ENCODE data around the gene DYRK1A.
"Not testable (repeated sequence)": the region's sequence is repeated elsewhere in the genome, so short reads cannot be mapped to it uniquely, and the experiment has no call there.

Gene DYRK1A

DNA sequence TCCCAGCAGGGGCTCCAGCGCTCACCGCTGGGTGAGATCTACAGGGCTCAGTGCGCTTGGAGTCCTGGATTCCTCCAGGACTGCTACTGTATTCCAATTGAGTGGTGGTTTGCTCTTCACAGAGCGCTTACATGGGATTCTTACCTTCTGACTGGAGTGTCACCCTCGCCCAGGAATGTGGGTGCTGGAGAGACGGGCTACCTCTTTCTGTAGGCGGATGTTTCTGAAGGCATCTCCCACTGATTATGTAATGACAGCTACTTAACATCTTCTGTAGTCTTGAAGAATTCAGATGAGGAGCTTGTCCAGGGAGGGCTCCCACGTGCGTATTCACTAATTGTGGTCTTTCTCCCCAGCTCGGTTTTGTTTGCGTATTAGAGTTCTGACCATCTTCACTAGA, 154.2 kb downstream of the DYRK1A start:
- in situ Hi-C loops (cut with MboI; ENCODE audit: low sequenced_read_pairs), result no loop called here

GRCh38 chr21:37521658-37522057, 155.1 kb downstream of the DYRK1A start:
- in situ Hi-C loops (cut with MboI; ENCODE audit: low sequenced_read_pairs), result no loop called here

- in situ Hi-C loops (cut with MboI; ENCODE audit: low sequenced_read_pairs), result no loop called here
Observed at GRCh38 chr21:37522641-37523295, 156.2 kb downstream of the DYRK1A start.

GRCh38 chr21:37524944-37525343, 158.4 kb downstream of the DYRK1A start:
- in situ Hi-C loops (cut with MboI; ENCODE audit: low sequenced_read_pairs), result not testable (repeated sequence)

- in situ Hi-C loops (cut with MboI; ENCODE audit: low sequenced_read_pairs), result no loop called here
Observed at GRCh38 chr21:37525810-37526209, 159.2 kb downstream of the DYRK1A start.

GRCh38 chr21:37527103-37527502, 160.5 kb downstream of the DYRK1A start:
- in situ Hi-C loops (cut with MboI; ENCODE audit: low sequenced_read_pairs), result no loop called here

GRCh38 chr21:37527716-37528115, 161.1 kb downstream of the DYRK1A start:
- in situ Hi-C loops (cut with MboI; ENCODE audit: low sequenced_read_pairs), result no loop called here

- in situ Hi-C loops (cut with MboI; ENCODE audit: low sequenced_read_pairs), result no loop called here
Observed at GRCh38 chr21:37528150-37528937, 161.8 kb downstream of the DYRK1A start.

GRCh38 chr21:37529649-37530048, 163.1 kb downstream of the DYRK1A start:
- in situ Hi-C loops (cut with MboI; ENCODE audit: low sequenced_read_pairs), result no loop called here

DNA sequence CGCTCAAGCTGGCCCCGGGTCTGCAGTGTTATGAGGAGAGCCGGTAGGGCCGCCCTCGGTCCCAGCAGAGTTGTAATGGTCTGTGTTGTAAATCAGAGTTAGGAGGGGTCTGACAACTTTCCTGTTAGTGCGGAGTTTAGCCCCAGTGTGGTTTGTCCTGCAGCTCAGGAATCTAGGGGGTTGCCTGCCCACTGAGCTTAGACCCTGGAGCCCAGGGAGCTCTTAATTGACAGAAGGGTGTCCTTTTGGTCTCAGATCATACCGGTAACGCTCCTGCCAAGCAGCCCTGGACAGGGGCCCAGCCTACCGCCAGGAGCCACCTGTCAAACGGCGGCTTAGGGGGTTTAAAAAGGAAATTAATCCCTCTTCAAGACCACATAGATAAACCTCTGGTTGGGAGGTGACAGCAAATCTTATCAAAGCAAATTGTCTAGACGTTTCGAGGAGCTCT, 164.4 kb downstream of the DYRK1A start:
- in situ Hi-C loops (cut with MboI; ENCODE audit: low sequenced_read_pairs), result no loop called here

GRCh38 chr21:37531431-37531932, 164.9 kb downstream of the DYRK1A start:
- in situ Hi-C loops (cut with MboI; ENCODE audit: low sequenced_read_pairs), result no loop called here

DNA sequence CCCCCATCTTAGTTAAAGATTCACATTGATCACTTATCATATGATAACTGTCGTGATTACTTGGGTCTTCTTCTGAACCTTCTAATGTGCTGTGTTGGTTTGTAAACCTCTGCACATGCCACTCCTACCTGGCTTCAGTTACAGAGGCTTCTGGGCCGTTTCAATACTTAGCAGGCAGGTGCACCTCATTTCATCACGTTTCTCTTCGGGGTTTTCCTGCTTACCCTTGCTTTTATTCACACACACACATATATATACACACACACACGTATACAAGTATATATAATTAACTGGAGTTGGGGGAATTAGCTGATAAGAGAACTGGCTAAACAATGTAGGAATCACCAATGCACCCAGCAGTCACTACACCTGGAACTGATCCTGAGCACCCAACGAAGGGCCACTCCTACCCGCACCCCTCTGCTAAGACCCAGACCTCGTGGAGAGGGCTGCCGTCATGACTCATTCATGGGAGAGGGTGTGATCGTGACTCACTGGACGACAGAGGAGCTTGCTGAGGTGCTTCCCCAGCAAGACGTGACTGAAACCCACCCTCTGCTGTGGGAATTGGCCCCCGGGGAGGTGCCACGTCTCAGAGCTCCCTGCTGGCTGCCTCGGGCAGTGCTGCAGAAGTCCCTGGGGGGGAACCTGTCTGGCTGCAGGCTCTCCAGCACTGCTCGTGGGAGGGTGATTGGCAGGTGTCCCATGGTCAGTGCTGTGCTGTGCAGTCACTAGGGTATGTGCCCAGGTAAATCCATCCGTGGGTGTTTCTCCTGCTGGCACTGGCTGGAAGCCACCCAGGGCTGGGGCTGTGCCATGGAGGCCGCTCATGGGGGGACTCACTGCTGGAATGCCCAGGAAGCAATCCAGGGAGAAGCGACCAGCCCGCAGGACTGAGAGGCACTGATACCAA, 166.6 kb downstream of the DYRK1A start:
- in situ Hi-C loops (cut with MboI; ENCODE audit: low sequenced_read_pairs), result no loop called here

DNA sequence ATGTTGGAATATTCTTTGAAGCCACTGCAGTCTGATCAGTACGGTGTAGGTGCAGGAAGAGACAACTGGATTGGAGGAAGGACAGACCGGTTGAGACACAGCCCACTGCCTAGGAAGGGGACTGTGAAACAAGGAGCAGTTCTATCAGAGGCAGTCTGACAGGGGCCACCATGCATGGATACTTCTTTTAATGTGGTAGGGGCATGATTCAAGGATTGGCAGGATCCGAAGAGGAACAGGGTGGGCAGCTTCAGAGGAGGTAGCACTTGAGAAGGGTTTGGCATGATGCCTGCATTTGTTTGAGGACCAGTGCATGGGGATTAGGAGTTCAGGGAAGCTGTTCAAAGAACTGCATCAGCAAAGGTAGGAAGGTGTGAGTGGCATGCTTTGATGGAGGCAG, 167.9 kb downstream of the DYRK1A start:
- in situ Hi-C loops (cut with MboI; ENCODE audit: low sequenced_read_pairs), result no loop called here

- in situ Hi-C loops (cut with MboI; ENCODE audit: low sequenced_read_pairs), result no loop called here
Observed at GRCh38 chr21:37535130-37535529, 168.6 kb downstream of the DYRK1A start.

GRCh38 chr21:37535672-37536071, 169.1 kb downstream of the DYRK1A start:
- in situ Hi-C loops (cut with MboI; ENCODE audit: low sequenced_read_pairs), result no loop called here

DNA sequence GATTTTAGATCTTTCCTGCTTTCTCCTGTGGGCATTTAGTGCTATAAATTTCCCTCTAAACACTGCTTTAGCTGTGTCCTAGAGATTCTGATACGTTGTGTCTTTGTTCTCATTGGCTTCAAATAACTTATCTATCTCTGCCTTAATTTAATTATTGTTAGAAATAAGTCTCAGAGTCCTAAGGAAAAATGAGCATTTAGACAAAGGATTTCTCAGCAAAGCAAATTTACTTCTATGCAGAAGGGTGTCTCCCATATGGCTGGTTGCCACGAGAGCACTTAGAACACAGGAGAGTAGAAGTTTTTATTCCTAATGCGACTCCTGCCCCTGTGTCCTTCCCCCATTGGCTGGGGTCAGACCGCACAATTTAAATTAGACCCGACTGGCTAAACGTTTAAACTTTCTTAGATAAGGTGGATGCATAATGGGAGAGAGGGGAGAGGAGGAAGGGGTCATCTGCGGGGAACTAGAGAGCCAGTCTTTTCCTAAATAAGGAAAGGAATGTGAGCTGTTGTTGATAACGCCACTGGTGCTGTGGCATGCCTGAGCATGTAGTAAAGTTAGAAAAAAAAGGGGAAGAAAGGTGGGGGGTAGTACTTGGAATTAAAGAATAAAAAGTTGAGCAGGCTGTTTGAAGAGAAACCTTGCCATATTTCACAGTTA, 170.2 kb downstream of the DYRK1A start:
- in situ Hi-C loops (cut with MboI; ENCODE audit: low sequenced_read_pairs), result no loop called here

- in situ Hi-C loops (cut with MboI; ENCODE audit: low sequenced_read_pairs), result no loop called here
Observed at GRCh38 chr21:37537391-37537996, 170.9 kb downstream of the DYRK1A start.

DNA sequence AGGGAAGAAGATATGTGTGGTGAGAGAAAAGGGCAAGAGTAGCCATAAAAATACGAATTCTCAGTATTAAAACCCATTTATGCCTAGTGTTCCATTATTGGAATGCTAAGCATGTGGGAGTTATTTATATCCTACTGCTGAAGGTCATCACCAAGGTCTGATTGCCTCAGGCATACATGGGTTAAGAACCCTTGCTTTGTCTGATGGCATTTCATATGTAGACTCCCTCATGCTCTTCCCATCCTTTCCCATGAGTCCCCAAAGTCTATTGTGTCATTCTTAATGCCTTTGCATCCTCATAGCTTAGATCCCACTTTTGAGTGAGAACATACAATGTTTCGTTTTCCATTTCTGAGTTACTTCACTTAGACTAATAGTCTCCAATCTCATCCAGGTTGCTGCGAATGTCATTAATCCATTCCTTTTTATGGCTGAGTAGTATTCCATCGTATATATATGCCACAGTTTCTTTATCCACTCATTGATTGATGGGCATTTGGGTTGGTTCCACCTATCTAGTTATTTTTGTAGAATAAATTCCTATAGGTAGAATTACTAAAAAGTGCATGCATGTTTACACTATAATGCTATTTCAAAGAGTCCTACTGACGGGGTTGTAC, 172.5 kb downstream of the DYRK1A start:
- in situ Hi-C loops (cut with MboI; ENCODE audit: low sequenced_read_pairs), result no loop called here

DNA sequence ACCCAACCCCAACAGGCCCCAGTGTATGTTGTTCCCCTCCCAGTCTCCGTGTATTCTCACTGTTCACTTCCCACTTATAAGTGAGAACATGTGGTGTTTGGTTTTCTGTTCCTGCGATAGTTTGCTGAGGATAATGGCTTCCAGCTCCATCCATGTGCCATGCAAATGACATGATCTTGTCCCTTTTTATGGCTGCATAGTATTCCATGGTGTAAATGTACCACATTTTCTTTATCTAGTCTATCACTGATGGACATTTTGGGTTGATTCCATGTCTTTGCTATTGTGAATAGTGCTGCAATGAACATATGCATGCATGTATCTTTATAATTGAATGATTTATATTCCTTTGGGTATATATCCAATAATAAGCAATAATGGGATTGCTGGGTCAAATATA, 174.6 kb downstream of the DYRK1A start:
- in situ Hi-C loops (cut with MboI; ENCODE audit: low sequenced_read_pairs), result not testable (repeated sequence)

GRCh38 chr21:37542512-37542911, 175.9 kb downstream of the DYRK1A start:
- in situ Hi-C loops (cut with MboI; ENCODE audit: low sequenced_read_pairs), result no loop called here

Measured in HL-60/S4 (cell line).